SIG-M5 treated with dmso at 0.1 percent for 504 hours (cell line): ENCODE data around the gene SPIRE2.
A peak's percentile ranks its signal among the peaks of the same experiment; 100 is the strongest.
"Not testable (repeated sequence)": the region's sequence is repeated elsewhere in the genome, so short reads cannot be mapped to it uniquely, and the experiment has no call there.

Experiments
- DNase-seq: peaks from one replicate; lab custom pipeline; 2025; ENCODE audit not compliant: unreplicated experiment; lab: John Stamatoyannopoulos, UW

Gene SPIRE2

GRCh38 chr16:89912143-89912542 is 83.9 kb downstream of the SPIRE2 start:
- DNase-seq: no peak

GRCh38 chr16:89912627-89913026 is 84.4 kb downstream of the SPIRE2 start:
- no peak for DNase-seq

- no peak for DNase-seq
Measured at GRCh38 chr16:89913408-89914387, 85.4 kb downstream of the SPIRE2 start.

- DNase-seq: not testable (repeated sequence)
Measured at GRCh38 chr16:89914642-89915285, 86.5 kb downstream of the SPIRE2 start.

- DNase-seq: no peak
Measured at GRCh38 chr16:89915303-89916232, 87.3 kb downstream of the SPIRE2 start.

GRCh38 chr16:89917773-89918452 is 89.6 kb downstream of the SPIRE2 start:
- DNase-seq: peak; percentile 73

GRCh38 chr16:89918453-89919347 is 90.4 kb downstream of the SPIRE2 start, which contains the start of gene MC1R:
Gene MC1R (plus strand): TSS chr16:89918862. CDS start chr16:89919259, 397 bp downstream.
- DNase-seq: peak; percentile 48

- DNase-seq: no peak
Measured at GRCh38 chr16:89919535-89920406, 91.5 kb downstream of the SPIRE2 start.

- no peak for DNase-seq
Measured at GRCh38 chr16:89920723-89921122, 92.4 kb downstream of the SPIRE2 start.
